HS-5 (cell line): Measurements from ENCODE around the gene HSPB6.

Experiments used
- DNase-seq: peaks from one replicate; pipeline ENCODE4 v3.0.0-alpha.2; 2012; ENCODE audit warnings: low read depth

Gene HSPB6

GRCh38 chr19:35746087-35746462 lies 10.8 kb downstream of the HSPB6 start:
- no peak for DNase-seq

- peak; percentile 95 for DNase-seq
Observed at GRCh38 chr19:35745328-35746086, 11.3 kb downstream of the HSPB6 start, which contains the start of the genes PSENEN and U2AF1L4. TSS of gene PSENEN (plus strand) at chr19:35745651. CDS start at chr19:35745931, 280 bp downstream. TSS of gene U2AF1L4 (minus strand) at chr19:35745418. CDS start at chr19:35745391, 27 bp downstream.

GRCh38 chr19:35744430-35745327 lies 12.2 kb downstream of the HSPB6 start:
- DNase-seq: peak; percentile 82

- DNase-seq: no peak
Observed at GRCh38 chr19:35743640-35744429, 13.0 kb downstream of the HSPB6 start.

- no peak for DNase-seq
Observed at GRCh38 chr19:35742121-35742724, 14.6 kb downstream of the HSPB6 start, which contains the start of gene IGFLR1. TSS of gene IGFLR1 (minus strand) at chr19:35742452. CDS start at chr19:35741180, 1,272 bp downstream.

GRCh38 chr19:35741203-35741515 lies 15.7 kb downstream of the HSPB6 start:
- no peak for DNase-seq

GRCh38 chr19:35740423-35741202 lies 16.2 kb downstream of the HSPB6 start:
- DNase-seq: peak; percentile 78

GRCh38 chr19:35740108-35740422 lies 16.8 kb downstream of the HSPB6 start:
- DNase-seq: no peak

- no peak for DNase-seq
Observed at GRCh38 chr19:35739275-35740107, 17.3 kb downstream of the HSPB6 start.

GRCh38 chr19:35738887-35739229 lies 18.0 kb downstream of the HSPB6 start:
- no peak for DNase-seq

GRCh38 chr19:35738021-35738886 lies 18.6 kb downstream of the HSPB6 start:
- no peak for DNase-seq

GRCh38 chr19:35736913-35737886 lies 19.6 kb downstream of the HSPB6 start:
- DNase-seq: no peak

- DNase-seq: no peak
Observed at GRCh38 chr19:35734889-35735288, 21.9 kb downstream of the HSPB6 start.

- no peak for DNase-seq
Observed at GRCh38 chr19:35734273-35734672, 22.6 kb downstream of the HSPB6 start.

GRCh38 chr19:35733180-35734125 lies 23.4 kb downstream of the HSPB6 start:
- no peak for DNase-seq

- no peak for DNase-seq
Observed at GRCh38 chr19:35732540-35733179, 24.2 kb downstream of the HSPB6 start.
